Smooth muscle cell of the brain vasculature (primary cell): ENCODE measurements around the gene TMEM219.

Experiments used
- DNase-seq: peaks from one replicate; pipeline ENCODE4 v3.0.0-alpha.2; 2012; ENCODE audit warnings: low read depth, low spot score

Gene TMEM219

GRCh38 chr16:29982560-29983419 lies 20.9 kb downstream of the TMEM219 start:
- DNase-seq: no peak

GRCh38 chr16:29983420-29984136 lies 21.7 kb downstream of the TMEM219 start:
- DNase-seq: no peak

GRCh38 chr16:29984137-29984763 lies 22.4 kb downstream of the TMEM219 start:
- no peak for DNase-seq

- DNase-seq: no peak
Observed at GRCh38 chr16:29984764-29985147, 22.9 kb downstream of the TMEM219 start.

- no peak for DNase-seq
Observed at GRCh38 chr16:29985271-29985811, 23.5 kb downstream of the TMEM219 start.

GRCh38 chr16:29986231-29986630 lies 24.4 kb downstream of the TMEM219 start:
- DNase-seq: no peak

- no peak for DNase-seq
Observed at GRCh38 chr16:29986931-29987330, 25.1 kb downstream of the TMEM219 start.

- no peak for DNase-seq
Observed at GRCh38 chr16:29987371-29988085, 25.6 kb downstream of the TMEM219 start.

- DNase-seq: no peak
Observed at GRCh38 chr16:29988346-29989075, 26.6 kb downstream of the TMEM219 start.

GRCh38 chr16:29989111-29989858 lies 27.4 kb downstream of the TMEM219 start:
- DNase-seq: no peak

- no peak for DNase-seq
Observed at GRCh38 chr16:29990034-29990433, 28.2 kb downstream of the TMEM219 start.

- no peak for DNase-seq
Observed at GRCh38 chr16:29990883-29991570, 29.1 kb downstream of the TMEM219 start.

GRCh38 chr16:29991571-29991904 lies 29.7 kb downstream of the TMEM219 start:
- no peak for DNase-seq

- DNase-seq: no peak
Observed at GRCh38 chr16:29992344-29992967, 30.6 kb downstream of the TMEM219 start.

- no peak for DNase-seq
Observed at GRCh38 chr16:29993191-29993902, 31.5 kb downstream of the TMEM219 start.

GRCh38 chr16:29993903-29994599 lies 32.2 kb downstream of the TMEM219 start:
- DNase-seq: no peak

- DNase-seq: no peak
Observed at GRCh38 chr16:29994600-29995323, 32.9 kb downstream of the TMEM219 start.
